HL-60 (cell line): ENCODE measurements around the gene ABHD16B.

Source experiments
- CTCF ChIP-seq: IDR thresholded peaks from one replicate; pipeline ENCODE4 v1.5.1; 2011; ENCODE audit warnings: low read length, control low read depth, inconsistent platforms; ENCODE audit not compliant: insufficient read depth
- GABPA ChIP-seq: IDR thresholded peaks from 2 replicates; pipeline ENCODE4 v1.6.1; 2012; ENCODE audit warnings: low read depth
- POLR2AphosphoS5 ChIP-seq: IDR thresholded peaks from 2 replicates; pipeline ENCODE4 v1.6.1; 2012; ENCODE audit warnings: low read depth
- REST ChIP-seq: IDR thresholded peaks from 2 replicates; pipeline ENCODE4 v1.6.1; 2012; ENCODE audit warnings: low read depth; ENCODE audit not compliant: insufficient replicate concordance

- TF ChIP-seq CTCF: no peak
- no peak for TF ChIP-seq REST
- peak; percentile 30; the same call in 1 of the 2 replicates for TF ChIP-seq POLR2AphosphoS5
- no peak for TF ChIP-seq GABPA
These were observed 33.3 kb downstream of the ABHD16B start, which contains the start of gene DNAJC5 for GRCh38 chr20:63894358-63895201.
